GM12878 (cell line): ENCODE measurements around the gene DTX4. TPM values are rescaled to one million over a fixed set of nuclear protein-coding genes. Genes with fewer than 3 reads are reported as not detected.

Experiments
- ATAC-seq: fragments of 200-7000 bp; cut with Tn5 transposase; 3 replicates; pipeline ENCODE4 v1.9.1; 2020; ENCODE audit warnings: mild to moderate bottlenecking, moderate library complexity
- BruUV-seq: library from RNA; stranded (reverse); fragments of 400-500 nt; replicated peaks from 2 replicates; lab custom pipeline; 2021; lab: Mats Ljungman, UMichigan
- CTCF ChIA-PET: fragments of 300-600 bp; sonication (Branson Sonifier 250); formaldehyde crosslinking; extraction: SDS; loops from one replicate; lab custom pipeline; 2021; ENCODE audit warnings: inconsistent platforms; lab: Yijun Ruan, JAX
- POLR2A ChIA-PET: fragments of 350-600 bp; formaldehyde crosslinking; extraction: SDS; loops from one replicate; lab custom pipeline; 2021; ENCODE audit warnings: inconsistent platforms; lab: Charles Lee
- RAD21 ChIA-PET: fragments of 300-600 bp; sonication (Branson Sonifier 250); formaldehyde crosslinking; loops from one replicate; lab custom pipeline; 2023; ENCODE audit warnings: antibody characterized with exemption; ENCODE audit not compliant: unreplicated experiment; lab: Charles Lee
- SMC1A ChIA-PET: fragments of 300-600 bp; sonication (Branson Sonifier 250); formaldehyde crosslinking; loops from one replicate; lab custom pipeline; 2023; ENCODE audit not compliant: unreplicated experiment, uncharacterized antibody; lab: Charles Lee
- DNase-seq: peaks from one replicate; pipeline ENCODE4 v3.0.0-alpha.2; 2011; ENCODE audit warnings: low read depth, low spot score
- FAIRE-seq: peaks from 3 replicates; lab custom pipeline; 2011; peaks lifted over from hg19 to GRCh38; lab: Jason Lieb, UNC
- H2AFZ ChIP-seq: 2 replicates; pipeline ENCODE4 v1.6.0; 2011; ENCODE audit warnings: low read depth, low read length, control low read depth; ENCODE audit not compliant: control insufficient read depth
- H3K27ac ChIP-seq: 2 replicates; pipeline ENCODE4 v1.5.1; 2011; ENCODE audit warnings: control low read depth; ENCODE audit not compliant: control insufficient read depth, insufficient read depth
- H3K27me3 ChIP-seq, 2 experiments: replicated peaks in 1 of 2; 2 replicates each; pipeline versions ENCODE4 v1.6.0 to v1.6.1; 2011; ENCODE audit warnings: low read length in 1 of 2; ENCODE audit not compliant: control insufficient read depth in 2 of 2, insufficient read depth in 2 of 2
- H3K36me3 ChIP-seq, 2 experiments: 2 replicates each; pipeline ENCODE4 v1.5.1; 2011; ENCODE audit warnings: low read length in 1 of 2; ENCODE audit not compliant: control insufficient read depth in 2 of 2, insufficient read depth in 2 of 2
- H3K4me1 ChIP-seq: 2 replicates; pipeline ENCODE4 v1.6.1; 2011; ENCODE audit warnings: mild to moderate bottlenecking, low read length, moderate library complexity, mixed read lengths; ENCODE audit not compliant: control insufficient read depth, insufficient read depth
- H3K4me2 ChIP-seq: 2 replicates; pipeline ENCODE4 v1.6.0; 2011; ENCODE audit warnings: control low read depth; ENCODE audit not compliant: control insufficient read depth, insufficient read depth
- H3K4me3 ChIP-seq: fragments of 200-600 bp; sonication (generic); 2 replicates; pipeline ENCODE4 v1.5.1; 2016
- H3K79me2 ChIP-seq: 2 replicates; pipeline ENCODE4 v1.6.0; 2011; ENCODE audit warnings: low read length; ENCODE audit not compliant: control insufficient read depth, insufficient read depth
- H3K9ac ChIP-seq: 2 replicates; pipeline ENCODE4 v1.8.0; 2011; ENCODE audit warnings: low read length, control low read depth, mixed read lengths; ENCODE audit not compliant: control insufficient read depth, insufficient read depth
- H3K9me3 ChIP-seq: replicated peaks from 3 replicates; pipeline ENCODE4 v1.5.1; 2011; ENCODE audit warnings: mild to moderate bottlenecking, low read length; ENCODE audit not compliant: control insufficient read depth, insufficient read depth
- H4K20me1 ChIP-seq: 2 replicates; pipeline ENCODE4 v1.6.0; 2011; ENCODE audit not compliant: control insufficient read depth, insufficient read depth
- CBFB ChIP-seq: IDR thresholded peaks from 2 replicates; pipeline ENCODE4 v1.6.1; 2016; ENCODE audit warnings: antibody characterized with exemption, low read depth
- KLF5 ChIP-seq: fragments of 450-650 bp; IDR thresholded peaks from 2 replicates; pipeline ENCODE4 v1.6.1; 2014; ENCODE audit warnings: mild to moderate bottlenecking; ENCODE audit not compliant: partially characterized antibody
- POLR2AphosphoS5 ChIP-seq: IDR thresholded peaks from 2 replicates; pipeline ENCODE4 v1.6.1; 2011; ENCODE audit warnings: mild to moderate bottlenecking, low read length, inconsistent platforms
- RELA ChIP-seq: fragments of 450-650 bp; IDR thresholded peaks from 2 replicates; pipeline ENCODE4 v1.8.0; 2014; ENCODE audit warnings: borderline replicate concordance; ENCODE audit not compliant: partially characterized antibody
- SPI1 ChIP-seq: IDR thresholded peaks from 2 replicates; pipeline ENCODE4 v1.6.1; 2011; ENCODE audit warnings: low read depth, mild to moderate bottlenecking, low read length, moderate library complexity, borderline replicate concordance; ENCODE audit not compliant: insufficient read depth
- WGBS: methylation state at CpG from one replicate; pipeline ENCODE4 v1.1.6; 2016; ENCODE audit warnings: low lambda C conversion rate; ENCODE audit not compliant: insufficient replicate concordance, insufficient coverage; ENCODE audit errors: missing lambda C conversion rate; 5-methylcytosine and 5-hydroxymethylcytosine counted together
- in situ Hi-C: fragments of 300-500 bp; cut with MboI; formaldehyde crosslinking; loops from 9 replicates; pipeline ENCODE4 v1.14.3; 2018; ENCODE audit warnings: mixed read lengths
- intact Hi-C: fragments of 100-400 bp; cut with micrococcal nuclease; formaldehyde crosslinking; loops from one replicate; pipeline ENCODE4 v1.14.2; 2022; ENCODE audit not compliant: unreplicated experiment
- polyA plus RNA-seq, 11 experiments: library from polyadenylated mRNA; depleted of rRNA in 4 of 11; unstranded in 6 of 11; stranded (reverse) in 5 of 11; fragments of >200 nt; fragmentation: Nextera tagmentation in 4 of 11; fragmentation: Illumina TruSeq in 1 of 11; extraction: Ambion mirVana in 4 of 11; extraction: Trizol in 1 of 11; gene quantifications; 1 replicate in 1 of 11; 2 replicates in 10 of 11; pipeline versions ENCODE4 v1.2.1 to v1.2.3, GENCODE V29; 2011 to 2016; ENCODE audit warnings: inconsistent platforms in 2 of 11, missing spikeins in 2 of 11, low read depth in 1 of 11
- total RNA-seq, 4 experiments: library from RNA; depleted of rRNA in 3 of 4; stranded (reverse); fragments of >200 nt in 3 of 4; fragmentation: Illumina TruSeq in 1 of 4; extraction: Trizol in 1 of 4; gene quantifications; 2 replicates each; pipeline versions ENCODE4 v1.2.1 to v1.2.3, GENCODE V29; 2013 to 2021

DTX4 gene
- total and polyA plus RNA-seq, 10 of the 15 experiments (the other 5 are each of a cell fraction or from before 2014, with no cell fraction given), result 3.8 to 25.8 (median 10.5) TPM

DNA sequence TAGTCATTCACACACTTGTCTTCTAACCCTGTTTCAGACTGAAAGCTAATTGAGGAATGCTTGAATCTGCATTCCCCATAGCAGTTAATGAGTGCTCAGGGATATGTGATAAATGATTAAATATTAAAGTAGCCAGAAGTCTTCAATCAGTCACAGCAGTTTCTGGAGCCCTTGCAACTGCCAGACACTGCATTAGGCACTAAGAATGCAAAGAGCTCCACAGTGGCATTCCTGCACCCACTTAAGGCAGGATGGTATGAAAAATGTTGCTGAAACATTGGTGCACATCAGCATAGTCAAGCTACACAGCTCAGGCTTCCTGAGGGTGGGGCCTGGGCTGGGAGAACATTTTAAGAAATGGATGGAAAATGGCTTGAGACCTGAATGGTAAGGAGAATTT, 6.5 kb downstream of the DTX4 start:
- H2AFZ ChIP-seq, result no peak overlapping the region
- H3K4me2 ChIP-seq, result no peak overlapping the region
- intact Hi-C loops (no loop called here), in situ Hi-C loops (loop anchor here (10.0 to 25.0 kb wide), 2 partner anchors 376 to 1584 kb away; partner anchors contain the start of gene MS4A15)
- CTCF ChIA-PET, result interaction anchor here (1.5 to 30.3 kb wide), 2 partner anchors 20 kb away, joined by 4 to 1180 read pairs; partner anchors contain the start of gene MPEG1
- H3K9ac ChIP-seq, result no peak overlapping the region
- H3K27ac ChIP-seq, result no peak overlapping the region
- FAIRE-seq (no peak), ATAC-seq (no peak), DNase-seq (no peak)
- no peak overlapping the region for H3K4me3 ChIP-seq
- RAD21 ChIA-PET, result interaction anchor here (8.8 to 9.0 kb wide), 2 partner anchors 8 to 24 kb away, joined by 78 to 183 read pairs; no protein-coding TSS in a partner anchor
- H3K27me3 ChIP-seq, result no peaks in the 10 kb centered on the region
- TF ChIP-seq RELA (no peak), SPI1 (no peak), CBFB (no peak)
- TF ChIP-seq, all 136 proteins: peak for 0
- Histone ChIP-seq H3K9me3 (peaks cover 16% of the 10 kb centered on the region; the same call in 2 of the 3 replicates), H3K36me3 (peaks cover 3 to 7% of the 10 kb centered on the region in 2 experiments; a peak in 2 of 4 replicates), H3K79me2 (peaks cover 52% of the 10 kb centered on the region), H3K4me1 (peaks cover 6% of the 10 kb centered on the region), H4K20me1 (no peaks in the 10 kb centered on the region)
- BruUV-seq, result no TSS peak
- POLR2A ChIA-PET, result interaction anchor here (1.0 to 1.2 kb wide), 2 partner anchors 11 to 25 kb away, joined by 3 read pairs; no protein-coding TSS in a partner anchor
- SMC1A ChIA-PET, result interaction anchor here (1.0 to 14.9 kb wide), 3 partner anchors 6 to 23 kb away, joined by 3 to 155 read pairs (median 123); no protein-coding TSS in a partner anchor

DNA sequence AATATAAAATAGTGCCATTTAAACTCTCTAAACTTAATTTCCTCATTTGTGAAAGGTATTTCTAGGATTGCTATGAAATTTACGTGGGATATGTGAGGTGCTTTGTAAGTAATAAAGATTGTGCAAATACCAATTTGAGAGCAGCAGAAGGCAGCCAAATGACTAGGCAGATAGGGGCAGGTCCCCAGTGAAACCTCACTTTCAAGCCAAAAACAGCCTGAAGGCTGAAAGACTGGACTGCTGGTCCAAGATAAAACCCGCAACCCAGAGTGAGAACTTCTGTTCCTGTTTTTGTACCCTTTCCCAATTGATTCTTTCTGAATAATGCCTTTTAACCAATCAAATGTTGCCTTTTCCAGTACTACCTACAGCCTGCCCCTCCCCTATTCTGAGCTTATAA, 7.2 kb downstream of the DTX4 start:
- peaks cover under 1% of the 10 kb centered on the region for H3K4me1 ChIP-seq
- DNase-seq (no peak), FAIRE-seq (no peak), ATAC-seq (no peak)
- no peak overlapping the region for H3K4me2 ChIP-seq
- H3K36me3 ChIP-seq, result peaks cover 3 to 9% of the 10 kb centered on the region in 2 experiments; a peak in 2 of 4 replicates
- no peak overlapping the region for H2AFZ ChIP-seq
- CTCF ChIA-PET, result interaction anchor here (0.7 to 30.3 kb wide), 4 partner anchors 8 to 19 kb away, joined by 3 to 1180 read pairs (median 8); partner anchors contain the start of genes DTX4 and MPEG1
- no peaks in the 10 kb centered on the region for H3K27me3 ChIP-seq
- intact Hi-C loops, result no loop called here
- peaks cover 45% of the 10 kb centered on the region for H3K79me2 ChIP-seq
- no peak overlapping the region for H3K27ac ChIP-seq
- H3K9me3 ChIP-seq, result peaks cover 16% of the 10 kb centered on the region; the same call in 2 of the 3 replicates
- H3K4me3 ChIP-seq, result no peak overlapping the region
- TF ChIP-seq KLF5 (peak; percentile 38), POLR2AphosphoS5 (no peak; the same call in 1 of the 2 replicates)
- in situ Hi-C loops, result loop anchor here (10.0 to 25.0 kb wide), 2 partner anchors 376 to 1583 kb away; partner anchors contain the start of gene MS4A15
- no TSS peak for BruUV-seq
- SMC1A ChIA-PET, result interaction anchor here (14.9 kb wide), 1 partner anchor 22 kb away, joined by 155 read pairs; no protein-coding TSS in a partner anchor
- RAD21 ChIA-PET, result interaction anchor here (2.0 kb wide), 1 partner anchor 15 kb away, joined by 5 read pairs; no protein-coding TSS in a partner anchor
- 95% methylated on average over 2 of the region's 2 CpGs for WGBS
- POLR2A ChIA-PET, result interaction anchor here (1.2 kb wide), 1 partner anchor 24 kb away, joined by 3 read pairs; no protein-coding TSS in a partner anchor
- no peaks in the 10 kb centered on the region for H4K20me1 ChIP-seq
- H3K9ac ChIP-seq, result no peak overlapping the region
